Heart right ventricle (tissue), 16 donors: Measurements from ENCODE around the gene OSBPL1A. TPM values are rescaled to one million over a fixed set of nuclear protein-coding genes. Genes with fewer than 3 reads are reported as not detected.
A peak's percentile ranks its signal among the peaks of the same experiment; 100 is the strongest.

Experiments
- ATAC-seq, 8 donors: fragments of 200-7000 bp; cut with Tn5 transposase; one replicate each; pipeline ENCODE4 v1.9.1; 2020; ENCODE audit warnings: mild to moderate bottlenecking in 8 of 8, moderate library complexity in 8 of 8, moderate number of reproducible peaks in 1 of 8
- DNase-seq, 2 donors: peaks; one replicate each; pipeline ENCODE4 v3.0.0-alpha.2; 2020
- H3K27ac ChIP-seq, 10 donors: fragments of 200-600 bp; sonication (generic) in 2 of 10; one replicate each; pipeline versions ENCODE4 v1.5.0 to v1.8.0; 2020 to 2022; ENCODE audit warnings: mild to moderate bottlenecking in 3 of 10
- H3K27me3 ChIP-seq, 7 donors: fragments of 200-600 bp; one replicate each; pipeline ENCODE4 v1.8.0; 2021 to 2022; ENCODE audit warnings: mild to moderate bottlenecking in 2 of 7
- H3K36me3 ChIP-seq, 9 donors: fragments of 200-600 bp; sonication (generic) in 1 of 9; one replicate each; pipeline versions ENCODE4 v1.5.0 to v1.8.0; 2020 to 2022; ENCODE audit warnings: mild to moderate bottlenecking in 2 of 9
- H3K4me1 ChIP-seq, 9 donors: fragments of 200-600 bp; sonication (generic) in 1 of 9; one replicate each; pipeline versions ENCODE4 v1.5.0 to v1.8.0; 2020 to 2022; ENCODE audit warnings: mild to moderate bottlenecking in 4 of 9
- H3K4me3 ChIP-seq, 10 donors: fragments of 200-600 bp; sonication (generic) in 2 of 10; one replicate each; pipeline versions ENCODE4 v1.5.0 to v1.8.0; 2020 to 2022; ENCODE audit warnings: mild to moderate bottlenecking in 7 of 10, moderate library complexity in 2 of 10
- H3K9me3 ChIP-seq, 11 donors: fragments of 200-600 bp in 10 of 11; sonication (generic) in 2 of 11; one replicate each; pipeline versions ENCODE4 v1.5.0 to v1.8.0; 2013 to 2022; ENCODE audit warnings: mild to moderate bottlenecking in 2 of 11, control low read depth in 1 of 11, moderate library complexity in 1 of 11
- CTCF ChIP-seq, 9 donors: fragments of 200-600 bp; sonication (generic) in 2 of 9; IDR thresholded peaks; one replicate each; pipeline versions ENCODE4 v1.5.0 to v1.8.0; 2021 to 2022; ENCODE audit warnings: antibody characterized with exemption in 9 of 9, mild to moderate bottlenecking in 5 of 9, moderate library complexity in 1 of 9
- WGBS, 2 donors: extraction: QIAGEN DNeasy Blood & Tissue Kit; methylation state at CpG; one replicate each; pipeline ENCODE4 v1.1.7; 2013; ENCODE audit warnings: inconsistent platforms in 1 of 2; 5-methylcytosine and 5-hydroxymethylcytosine counted together
- intact Hi-C, 10 donors: fragments of 100-400 bp; cut with DNase I; formaldehyde crosslinking; loops; one replicate each; pipeline versions ENCODE4 v1.11.1 to v1.14.2; 2022
- long read RNA-seq, 3 donors: library from polyadenylated mRNA; unstranded; transcript quantifications; one replicate each; pipeline ENCODE4 v2.0.0, GENCODE V29; 2020 to 2021
- polyA plus RNA-seq, 2 donors: library from polyadenylated mRNA; stranded (reverse); fragments of 200-250 nt; gene quantifications; one replicate each; pipeline ENCODE4 v1.2.3, GENCODE V29; 2013
- total RNA-seq, 10 donors: library from RNA; stranded (reverse); fragmentation: NEBNext Ultra II Directional in 3 of 10; extraction: Animal tissue kit (Norgen Biotek cat#: 25700) in 3 of 10; gene quantifications; one replicate each; pipeline versions ENCODE4 v1.2.1 to v1.2.4, GENCODE V29; 2021 to 2023
- donor health status: Arrhythmogenic right ventricular cardiomyopathy.
- donor health status: ischemic (EF 13 %, LVEDD 7.1; RV severe dilation, severe dysfunction).
- donor health status: healthy with polysubstance abuse.
- donor health status: DM: no; HTN: yes; CAD: no.
- donor health status: DM: no; HTN: no; CAD: no.
- donor health status: ischemic (EF 25% LVEDD 6.9; RV normal size, moderate dysfunction).
- donor health status: ischemic (EF 25% LVEDD 5.7; RV mildly dilated, moderate dysfunction).
- donor health status: healthy.
- donor health status: DM: yes; HTN: yes; CAD: no.
- donor health status: Ischemic cardiomyopathy.
- donor health status: ischemic (EF 35%, LVEDD 5.7; RV mildly dilated, moderate dysfunction).
- donor health status: nonischemic (EF 11% LVEDD 7.7; RV severe dilation, severe dysfunction).
- donor health status: DM: yes; HTN: yes; CAD: no.
- donor health status: PGD.
- donor health status: ischemic (EF 29% LVEDD 5.4; RV normal size, mild dysfunction).
- donor health status: nonischemic (EF 23%, LVEDD 6.1; RV moderate dilation, normal function).

Gene OSBPL1A
- total RNA-seq = 10 to 100 TPM; 50.9 to 85.6 (median 64.8) TPM
- 10 to 100 TPM; 26.5 to 28.1 TPM for polyA plus RNA-seq
- long read RNA-seq, donor 1, transcript OSBPL1A-204 (14 exons, 3,317 nt) = major isoform, 48 of 127 reads
- long read RNA-seq, donor 1, partial matches to known transcripts = 54 of 127 reads
- long read RNA-seq, donor 1, other reads (novel, unspliced or antisense) = 25 of 127 reads
- long read RNA-seq, donor 2, transcript OSBPL1A-204 (14 exons, 3,317 nt) = major isoform, 68 of 141 reads
- long read RNA-seq, donor 2, partial matches to known transcripts = 59 of 141 reads
- long read RNA-seq, donor 2, other reads (novel, unspliced or antisense) = 14 of 141 reads
- long read RNA-seq, donor 3, full-length matches to known transcripts = 28 of 71 reads
- long read RNA-seq, donor 3, partial matches to known transcripts = 22 of 71 reads
- long read RNA-seq, donor 3, other reads (novel, unspliced or antisense) = 21 of 71 reads

- peak within 1 kb of the TSS in 9 of 10 donors; percentile 66 to 89 (median 80) for H3K27ac ChIP-seq
- WGBS, 2 donors = 2% methylated on average over 54 to 55 of the region's 55 CpGs
- H3K36me3 ChIP-seq = no peaks in the 10 kb centered on the region
- intact Hi-C loops = loop anchor here in 2 of 10 donors (1.0 to 10.0 kb wide), 2 partner anchors 29 to 957 kb away; partner anchors contain the start of gene ZNF521 (in 1 of the 2)
- TF ChIP-seq CTCF (IDR thresholded peaks at IDR 0.05) = peak in 3 of 9 donors; percentile 11 to 30 (median 22)
- peaks cover 0 to 36% (median 9%) of the 10 kb centered on the region in 9 donors for H3K4me1 ChIP-seq
- peak; percentile 94 to 96 for DNase-seq
- peak within 1 kb of the TSS; percentile 61 to 84 (median 76) for H3K4me3 ChIP-seq
- H3K27me3 ChIP-seq = no peaks in the 10 kb centered on the region
- H3K9me3 ChIP-seq = no peaks in the 10 kb centered on the region
- ATAC-seq = peak; percentile 97 to 99 (median 98)
Measured at GRCh38 chr18:24397694-24398368, at the start of gene OSBPL1A. TSS of gene OSBPL1A (minus strand) at chr18:24397824. CDS start at chr18:24377533, 20,291 bp downstream.

- peak in 4 of 9 donors; percentile 6 to 27 (median 14) for TF ChIP-seq CTCF (IDR thresholded peaks at IDR 0.05)
- ATAC-seq = no peak
- Histone ChIP-seq H3K36me3 (peaks cover 0 to 100% (median 34%) of the 10 kb centered on the region in 9 donors), H3K27me3 (no peaks in the 10 kb centered on the region), H3K9me3 (no peaks in the 10 kb centered on the region), H3K4me3 (no peak overlapping the region), H3K27ac (no peak overlapping the region), H3K4me1 (no peaks in the 10 kb centered on the region)
- intact Hi-C loops = no loop called here
- WGBS, 2 donors = 91 to 96% methylated on average over 1 of the region's 1 CpG
- no peak for DNase-seq
Measured at GRCh38 chr18:24446953-24447538, 49.4 kb upstream of the OSBPL1A start.

GRCh38 chr18:24446453-24446852 is 48.8 kb upstream of the OSBPL1A start:
- intact Hi-C loops = no loop called here
- no peak for ATAC-seq
- H3K36me3 ChIP-seq = peaks cover 0 to 100% (median 40%) of the 10 kb centered on the region in 9 donors

More at GRCh38 chr18:24446453-24446852, 48.8 kb upstream of the OSBPL1A start:
- no peak for DNase-seq
- WGBS, 2 donors = 94 to 97% methylated on average over 1 of the region's 1 CpG
- H3K27ac ChIP-seq = no peak overlapping the region
- H3K4me1 ChIP-seq = no peaks in the 10 kb centered on the region
- no peaks in the 10 kb centered on the region for H3K27me3 ChIP-seq
- no peak overlapping the region for H3K4me3 ChIP-seq
- H3K9me3 ChIP-seq = no peaks in the 10 kb centered on the region
- no peak for TF ChIP-seq CTCF (IDR thresholded peaks at IDR 0.05)
